ENCODE measurements around the gene DMD. TPM values are rescaled to one million over a fixed set of nuclear protein-coding genes. Genes with fewer than 3 reads are reported as not detected.

Gene DMD
- total RNA-seq, result 3.0 and 6.0 TPM in 2 replicates

DNA sequence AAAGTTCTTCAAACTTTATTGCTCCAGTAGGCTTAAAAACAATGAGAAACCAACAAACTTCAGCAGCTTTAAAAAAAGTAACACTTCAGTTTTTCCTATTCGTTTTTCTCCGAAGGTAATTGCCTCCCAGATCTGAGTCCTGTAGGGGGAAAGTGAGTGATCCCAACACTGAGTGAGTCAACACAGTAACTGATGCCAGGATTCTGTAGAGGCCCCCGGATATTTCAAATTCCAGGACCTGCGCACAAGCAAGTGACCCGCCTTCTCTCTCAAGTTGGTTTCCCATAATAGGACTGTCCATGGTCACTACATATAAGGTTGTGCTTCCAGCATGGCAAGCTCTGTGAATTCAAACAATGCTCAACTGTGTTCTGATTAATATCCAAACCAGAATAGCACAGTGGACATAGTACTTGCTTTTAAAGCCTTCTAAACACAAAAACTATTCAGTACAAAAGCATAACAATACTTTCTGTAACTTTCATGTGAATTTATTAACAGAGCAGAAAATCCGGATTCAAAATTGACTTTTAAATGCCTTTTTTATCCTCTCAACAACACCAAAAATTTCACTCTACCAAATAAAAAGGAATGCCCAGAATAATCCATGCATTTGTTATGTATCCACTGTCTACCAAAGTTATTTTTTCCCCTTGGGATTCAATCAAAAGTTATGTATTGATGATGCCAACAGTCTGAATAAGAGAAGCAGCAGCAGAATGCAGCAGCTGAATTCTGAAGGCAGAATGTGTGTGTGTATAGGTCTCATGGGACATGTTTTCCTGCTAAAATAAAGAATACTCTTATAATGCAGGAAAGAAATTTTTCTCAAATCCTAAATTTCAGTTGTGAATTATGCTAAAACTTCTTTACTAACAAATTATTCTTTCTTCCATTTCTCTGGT is at the start of gene DMD:
Gene DMD (minus strand): TSS at position 194 of the 905 bp plus-strand sequence. CDS start 237 bp downstream, outside the sequence.

DNA sequence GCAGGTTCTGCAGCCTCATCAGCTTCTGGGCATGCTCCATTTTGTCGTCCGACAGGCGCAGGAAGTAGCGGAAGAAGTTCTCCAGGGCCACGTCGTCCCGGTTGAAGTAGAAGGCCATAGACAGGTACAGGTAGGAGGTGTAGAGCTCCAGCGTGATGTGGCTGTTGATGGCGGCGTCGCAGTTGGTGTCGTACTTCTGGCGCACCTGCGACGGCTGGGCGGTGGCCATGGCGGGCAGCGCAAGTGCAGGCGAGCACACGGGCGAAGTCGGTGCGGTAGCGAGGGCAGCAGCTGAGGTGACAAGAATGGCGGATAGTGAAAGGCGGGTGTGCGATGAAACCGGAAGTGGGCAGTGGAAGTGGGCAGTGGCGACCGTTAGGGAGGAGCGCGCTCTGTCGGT is 2139.6 kb downstream of the DMD start, which contains the start of gene FTHL17:
Gene FTHL17 (minus strand): TSS at position 317 of the 400 bp plus-strand sequence. CDS start 88 bp downstream, at position 229.

Small RNA genes lying within 50 kb of the gene (small RNA-seq; reads per million reads assigned to genes)
- gene MIR3915 (not detected), gene MIR548F5 (not detected), gene RNA5SP501 (not detected), gene RNU6-894P (not detected)

Measured in hair follicle dermal papilla cell (primary cell).